NCI-H460 (cell line): ENCODE results near the gene NEK4. TPM values are rescaled to one million over a fixed set of nuclear protein-coding genes. Genes with fewer than 3 reads are reported as not detected.

Experiments used
- DNase-seq: peaks from one replicate; pipeline ENCODE4 v3.0.0-alpha.2; 2016; ENCODE audit warnings: low read depth; ENCODE audit errors: extremely low read depth
- polyA plus RNA-seq: library from polyadenylated mRNA; depleted of rRNA; stranded (reverse); fragments of >200 nt; gene quantifications from 2 replicates; pipeline ENCODE4 v1.2.3, GENCODE V29; 2014; cell fraction: nucleus; rRNA removed
- total RNA-seq: library from RNA; depleted of rRNA; stranded (reverse); fragments of >200 nt; shearing (Covaris generic); gene quantifications from 2 replicates; pipeline ENCODE4 v1.2.3, GENCODE V29; 2014; rRNA removed

Gene NEK4
- 24.2 and 26.7 TPM in 2 replicates for total RNA-seq
- 17.6 and 43.9 TPM in 2 replicates for polyA plus RNA-seq

DNA sequence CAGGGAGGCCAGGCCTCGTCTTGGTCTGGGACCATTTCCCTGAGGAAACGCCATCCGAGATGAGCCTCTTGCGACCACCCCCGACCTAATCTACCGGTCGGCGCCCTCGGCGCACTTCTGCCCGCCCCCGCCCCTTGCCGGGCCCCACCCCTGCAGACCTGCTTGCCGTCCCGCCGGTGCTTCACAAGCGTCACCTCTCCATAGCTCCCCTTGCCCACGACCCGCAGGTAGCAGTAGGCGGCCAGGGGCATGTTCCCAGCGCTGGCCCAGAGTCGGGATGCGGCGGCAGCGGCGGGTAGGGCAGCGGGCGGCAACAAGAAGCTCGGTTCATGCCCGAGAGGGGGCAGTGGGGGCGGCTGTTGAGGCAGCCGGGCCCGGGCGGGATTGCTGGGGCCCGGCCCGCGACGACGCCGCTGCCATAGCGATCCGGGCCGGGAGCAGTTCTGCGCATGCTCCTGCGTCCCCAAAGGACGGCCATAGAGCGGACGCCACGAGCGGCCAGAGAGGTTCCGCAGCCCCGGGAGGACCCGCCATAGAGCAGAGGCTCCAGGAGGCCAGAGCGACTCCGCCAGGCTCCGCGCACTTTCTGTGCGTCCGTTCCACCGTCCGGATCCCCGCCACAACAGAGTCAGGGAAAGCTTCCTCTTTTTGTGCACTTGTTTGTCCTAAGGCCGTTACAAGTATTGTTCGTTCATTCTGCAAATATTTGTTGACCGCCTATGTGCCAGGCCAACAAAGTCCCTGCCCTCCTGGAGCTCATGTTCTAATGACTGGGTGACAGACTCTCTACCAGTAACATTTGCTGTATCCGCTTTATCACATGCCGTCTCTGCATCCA lies at the start of gene NEK4:
NEK4 (minus strand) TSS at position 445 of the 838 bp plus-strand sequence; CDS start at position 251, 194 bp downstream.
- peak; percentile 85 for DNase-seq

DNA sequence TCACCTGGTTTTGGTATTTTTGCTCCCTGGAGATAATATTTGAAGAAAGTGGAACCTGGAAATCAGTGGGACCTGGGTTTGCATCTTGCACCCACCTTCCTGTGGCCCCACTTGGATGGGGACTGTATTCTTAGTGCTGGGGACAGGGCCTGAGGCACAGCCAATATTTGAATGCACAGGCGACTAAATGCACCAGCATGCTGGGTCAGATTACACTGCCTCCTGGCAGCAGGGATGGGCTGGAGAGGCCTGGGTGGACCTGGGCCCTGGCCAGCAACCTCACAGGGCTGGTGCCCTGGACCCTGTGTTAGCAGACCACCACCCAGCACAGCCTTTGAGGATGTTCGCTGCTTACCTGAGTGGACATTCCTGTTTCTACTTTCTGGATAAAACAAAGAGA lies 49.2 kb upstream of the NEK4 start:
- no peak for DNase-seq

DNA sequence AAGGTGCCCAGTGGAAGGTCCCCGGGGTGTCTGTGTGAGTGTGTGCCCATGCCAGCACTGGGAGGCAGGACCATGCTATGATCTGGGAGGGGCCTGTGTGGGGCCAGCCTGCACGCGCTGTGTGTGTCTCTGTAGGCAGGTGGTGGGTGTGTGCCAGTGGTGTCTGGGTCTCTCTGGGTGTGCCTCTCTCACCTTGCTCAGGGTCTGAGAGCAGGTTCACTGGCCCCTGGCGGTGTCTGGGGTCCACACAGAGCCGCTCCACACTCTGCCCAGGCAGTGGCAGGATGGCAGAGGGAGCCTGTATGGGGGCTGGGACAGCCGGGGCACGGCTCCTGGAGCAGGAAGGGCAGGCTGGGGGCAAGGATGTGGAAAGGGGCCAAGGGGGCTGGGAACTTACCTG lies 47.1 kb upstream of the NEK4 start:
- DNase-seq, result no peak

DNA sequence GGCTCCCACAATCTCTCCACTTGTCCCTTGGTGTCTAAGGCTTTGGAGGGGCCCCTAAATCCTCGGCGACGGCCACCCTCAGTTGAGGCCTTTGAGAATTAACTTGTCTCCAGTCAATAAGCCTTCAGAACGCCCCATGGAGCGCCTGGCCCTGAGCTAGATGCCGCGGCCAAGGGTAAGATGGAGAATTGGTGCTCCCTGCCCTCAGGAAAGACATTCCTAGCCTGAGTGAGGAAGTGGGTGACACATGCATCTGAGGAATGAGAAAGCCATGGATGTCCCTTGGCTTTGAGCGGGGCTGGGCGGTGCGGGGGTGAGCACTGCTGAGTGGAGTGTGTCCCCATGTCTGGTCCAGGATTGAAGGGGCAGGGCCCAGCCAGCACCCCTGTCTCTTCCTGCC lies 46.5 kb upstream of the NEK4 start:
- DNase-seq, result no peak

DNA sequence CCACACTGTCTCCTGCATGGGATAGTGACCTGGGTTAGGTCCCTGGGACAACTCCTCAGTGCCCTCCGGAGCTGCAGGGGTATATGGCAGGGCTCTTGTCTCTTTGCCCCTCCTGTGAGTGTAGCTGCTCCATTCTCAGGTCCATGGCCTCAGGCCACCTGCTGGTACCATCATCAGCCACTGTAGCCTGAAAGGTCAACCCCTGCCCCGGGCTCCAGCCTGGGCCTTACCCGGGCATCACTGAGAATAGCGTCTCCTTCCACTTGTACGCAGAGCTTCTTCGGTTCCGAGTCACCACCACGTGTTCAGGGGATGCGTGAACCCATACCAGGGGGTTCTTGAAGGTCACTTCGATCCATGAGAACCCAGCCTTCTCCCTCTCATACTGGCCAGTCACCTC lies 45.9 kb upstream of the NEK4 start:
- DNase-seq, result no peak

DNA sequence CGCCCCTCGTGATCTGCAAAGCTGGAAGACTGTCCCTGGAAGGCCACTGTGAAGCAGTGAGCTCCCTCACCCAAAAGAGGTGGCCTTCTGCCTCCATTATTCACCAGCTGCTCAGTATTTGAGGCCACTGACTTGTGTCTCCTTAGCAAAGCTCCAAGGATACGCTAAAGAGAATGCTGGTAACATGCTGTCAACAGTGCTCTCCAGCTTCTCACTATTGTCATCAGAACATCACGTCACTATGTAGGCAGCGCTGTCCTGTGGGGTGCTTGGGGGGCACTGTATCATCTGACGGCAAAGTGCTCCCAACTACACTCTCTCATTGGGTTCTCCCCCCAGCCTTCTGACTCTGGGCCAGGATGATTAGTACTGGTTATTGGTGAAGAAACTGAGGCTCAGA lies 45.5 kb upstream of the NEK4 start:
- DNase-seq, result no peak

DNA sequence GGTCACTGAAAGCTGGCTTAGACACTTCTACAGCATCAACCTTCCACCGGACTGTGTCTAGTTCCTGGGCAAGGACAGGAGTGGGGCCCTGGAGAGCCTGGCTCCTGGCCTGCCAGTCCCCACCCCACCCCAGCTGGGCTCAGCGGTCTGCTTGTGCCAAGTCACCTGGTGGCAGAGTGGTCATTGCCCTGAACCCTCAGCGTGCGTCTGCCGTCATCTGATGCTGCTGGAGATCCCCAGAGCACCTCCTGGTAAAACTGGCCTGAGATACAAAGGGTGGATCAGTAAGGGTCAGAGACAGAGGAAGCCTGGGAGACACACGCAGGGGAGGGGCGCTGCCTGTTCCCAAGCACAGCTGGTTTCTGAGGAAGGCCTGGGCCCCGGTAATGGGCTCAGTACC lies 43.1 kb upstream of the NEK4 start:
- DNase-seq, result no peak

DNA sequence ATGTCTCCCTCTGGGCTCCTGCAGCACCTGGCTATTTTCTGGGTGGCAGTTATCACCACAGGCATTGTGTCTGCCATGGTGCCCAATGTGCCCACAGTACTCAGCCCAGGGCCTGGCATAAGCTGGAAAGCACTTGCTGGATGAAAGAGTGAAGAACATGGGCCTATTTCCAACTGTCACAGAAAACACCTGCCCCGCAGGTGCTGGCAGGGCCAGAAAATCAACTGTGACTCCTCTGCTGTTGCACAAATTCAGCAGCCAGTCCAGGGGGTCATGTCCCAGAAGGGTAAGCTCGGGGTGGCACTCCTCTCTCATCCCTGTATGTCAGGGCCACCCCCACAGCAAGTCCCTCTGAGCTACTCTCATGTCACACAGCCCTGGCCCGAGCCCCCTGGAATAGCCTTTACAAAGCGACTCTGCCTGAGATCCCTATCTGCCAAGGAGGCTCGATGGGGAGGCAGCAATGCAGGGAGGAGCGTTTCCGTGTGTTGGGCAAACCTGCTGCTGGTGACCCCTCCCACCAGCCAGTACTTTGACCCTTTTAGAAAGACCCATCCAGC lies 40.8 kb upstream of the NEK4 start:
- DNase-seq, result no peak

DNA sequence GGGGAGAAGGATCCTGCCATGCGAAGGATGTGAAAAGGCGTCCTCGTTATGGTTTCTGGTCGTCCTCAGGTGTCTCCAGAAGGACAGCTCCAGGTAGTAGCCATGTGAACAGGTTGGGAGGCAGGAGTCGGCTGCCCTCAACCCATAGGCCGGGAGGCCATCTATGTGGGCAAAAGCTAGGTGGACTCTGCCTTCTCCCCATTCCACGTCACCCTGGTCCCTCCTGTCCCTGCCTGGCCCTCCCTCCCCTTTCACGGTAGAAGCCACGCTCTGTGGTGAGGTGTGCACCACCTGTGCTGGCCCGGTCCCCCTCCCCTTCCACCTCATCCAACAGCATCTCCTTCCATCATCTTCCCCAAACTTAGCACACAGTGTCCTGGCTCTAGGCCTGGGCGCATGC lies 40.2 kb upstream of the NEK4 start:
- DNase-seq, result no peak

DNA sequence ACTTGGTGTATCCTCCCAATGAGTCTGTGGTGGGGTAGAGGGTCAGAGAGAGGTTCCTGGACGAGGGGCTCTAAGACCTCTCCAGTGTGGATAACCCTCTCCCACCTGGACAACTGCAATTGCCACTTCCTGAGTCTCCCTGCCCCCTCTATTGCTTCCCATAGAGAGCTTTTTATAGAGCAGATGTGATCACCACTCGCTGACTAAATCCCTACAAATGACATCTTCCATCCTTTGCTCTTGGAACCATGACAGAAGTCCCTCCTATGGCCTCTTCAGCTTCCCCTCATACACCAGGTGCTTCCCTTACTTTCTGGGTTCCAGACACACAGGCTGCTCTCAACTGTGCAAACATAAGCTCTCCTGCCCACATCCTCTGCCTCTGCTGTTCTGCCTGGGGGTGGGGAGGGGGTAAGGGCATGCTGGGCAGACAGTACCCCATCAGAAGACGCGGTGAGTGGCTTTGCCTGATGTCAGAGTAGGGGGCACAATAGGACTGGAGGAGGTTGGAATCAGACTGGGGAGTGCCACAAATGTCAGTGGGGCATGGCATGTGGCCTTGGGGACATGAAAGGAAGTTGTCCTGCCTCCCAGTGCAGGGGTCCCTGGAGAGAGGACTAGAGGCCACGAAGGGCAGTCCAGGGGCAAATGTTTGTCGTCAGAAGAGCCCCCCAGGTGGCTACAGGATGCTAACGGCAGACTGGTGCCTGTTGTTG lies 39.1 kb upstream of the NEK4 start:
- no peak for DNase-seq

DNA sequence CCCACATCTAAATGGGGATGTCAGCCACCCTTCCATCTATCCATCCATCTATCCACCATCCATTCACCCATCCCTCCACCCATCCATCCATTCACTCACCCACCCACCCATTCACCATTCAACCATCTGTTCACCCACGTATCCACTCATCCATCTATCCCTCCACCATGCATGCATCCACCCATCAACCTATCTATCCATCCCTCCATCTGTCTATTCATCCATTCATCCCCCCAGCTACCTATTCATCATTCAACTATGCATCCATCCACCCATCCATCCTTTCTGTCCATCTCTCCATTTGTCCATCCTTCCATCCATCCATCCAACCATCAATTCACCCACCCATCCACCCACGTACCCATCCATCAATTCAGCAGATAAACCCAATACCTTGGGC lies 38.4 kb upstream of the NEK4 start:
- no peak for DNase-seq

DNA sequence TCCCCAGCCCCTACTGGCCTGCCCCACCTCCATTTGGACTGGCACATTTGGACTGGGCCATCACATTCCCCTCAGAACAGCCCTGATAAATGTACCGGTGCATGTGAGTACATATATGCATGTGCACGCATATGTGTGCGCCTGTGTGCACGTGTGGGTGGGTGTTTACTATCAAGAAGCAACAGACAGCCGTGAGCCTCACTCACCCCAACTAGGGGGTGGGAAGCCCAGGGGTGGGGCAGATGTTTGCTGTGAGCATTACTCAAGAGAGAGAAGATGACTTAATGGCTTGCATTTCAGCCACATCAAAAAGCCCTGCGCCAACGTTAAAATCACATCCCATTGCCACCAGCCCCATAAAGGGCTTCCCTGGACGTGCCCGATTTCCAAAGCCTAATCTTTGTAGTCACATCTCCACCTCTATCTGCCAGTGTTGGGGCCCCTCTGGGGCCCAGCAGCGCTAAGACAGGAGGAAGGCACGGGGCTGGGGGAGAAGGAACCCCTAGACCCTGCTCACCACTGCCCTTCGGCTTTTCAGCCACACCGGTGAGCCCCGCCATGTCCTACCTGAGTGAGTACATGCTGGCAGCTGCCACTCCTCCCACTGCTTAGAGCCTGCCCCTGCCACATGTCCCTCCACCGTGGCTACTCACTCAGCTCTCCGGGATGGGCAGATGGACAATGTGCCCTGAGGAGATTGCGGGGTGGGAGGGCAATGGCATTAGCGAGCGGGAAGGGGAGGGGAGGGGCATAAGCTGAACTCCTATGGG lies 34.7 kb upstream of the NEK4 start:
- DNase-seq, result no peak

DNA sequence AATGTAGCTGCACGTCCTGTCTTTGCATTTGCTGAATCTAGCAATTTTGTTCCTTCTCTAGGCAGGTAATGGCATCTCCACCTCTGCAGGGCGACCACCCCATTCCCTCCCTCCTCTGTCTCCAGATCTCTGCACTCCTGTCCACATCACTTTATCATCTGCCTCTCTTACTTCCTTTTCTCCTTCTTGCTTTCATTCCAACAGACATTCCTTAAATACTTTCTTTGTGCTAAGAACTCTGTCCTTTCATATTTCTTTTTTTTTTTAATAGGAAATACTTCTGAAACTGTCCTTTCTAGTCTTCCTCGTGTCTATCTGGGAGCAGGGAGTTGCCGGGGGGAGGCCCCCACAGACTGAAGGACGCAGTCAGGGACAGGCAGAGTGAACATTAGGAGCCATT lies 31.1 kb upstream of the NEK4 start:
- no peak for DNase-seq

DNA sequence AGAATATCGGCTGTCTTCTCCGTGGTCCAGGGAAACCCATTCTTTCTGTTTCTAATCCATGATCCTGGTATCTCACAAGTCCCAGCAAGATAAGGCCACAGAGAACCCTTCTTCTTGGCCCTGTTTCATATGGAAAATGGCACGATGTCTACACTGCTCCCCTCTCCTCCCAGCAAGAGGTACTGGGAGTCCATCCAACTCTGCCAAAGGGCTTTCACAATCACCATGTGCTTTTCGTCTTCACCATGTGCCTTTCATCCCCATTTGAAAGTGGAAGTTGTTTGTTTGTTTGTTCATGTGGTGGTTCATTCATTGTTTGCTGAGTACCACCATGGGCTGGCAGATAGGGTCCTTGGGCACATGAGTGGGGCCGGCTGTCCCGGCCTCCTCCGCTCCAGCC lies 29.3 kb upstream of the NEK4 start:
- no peak for DNase-seq

DNA sequence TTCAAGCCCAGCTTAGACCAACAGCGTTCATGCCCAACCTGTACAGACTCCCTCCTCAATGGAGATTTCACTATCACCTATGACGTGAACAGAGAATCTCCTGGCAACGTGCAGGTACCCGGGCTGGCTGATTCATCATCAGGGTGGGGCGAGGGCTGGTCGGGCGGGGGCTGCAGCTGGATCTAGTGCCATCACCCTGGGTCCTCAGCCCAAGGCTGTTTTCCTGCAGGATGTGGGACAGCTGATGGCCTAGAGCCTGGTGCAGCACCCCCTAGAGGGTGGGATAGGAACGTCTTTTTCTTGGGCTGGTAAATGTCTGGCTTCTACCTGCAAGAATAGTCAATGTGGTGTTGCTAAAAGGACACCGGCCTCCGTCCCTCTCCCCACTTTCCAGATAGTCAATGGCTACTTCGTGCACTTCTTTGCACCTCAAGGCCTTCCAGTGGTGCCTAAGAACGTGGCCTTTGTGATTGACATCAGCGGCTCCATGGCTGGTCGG lies 28.3 kb upstream of the NEK4 start:
- no peak for DNase-seq

DNA sequence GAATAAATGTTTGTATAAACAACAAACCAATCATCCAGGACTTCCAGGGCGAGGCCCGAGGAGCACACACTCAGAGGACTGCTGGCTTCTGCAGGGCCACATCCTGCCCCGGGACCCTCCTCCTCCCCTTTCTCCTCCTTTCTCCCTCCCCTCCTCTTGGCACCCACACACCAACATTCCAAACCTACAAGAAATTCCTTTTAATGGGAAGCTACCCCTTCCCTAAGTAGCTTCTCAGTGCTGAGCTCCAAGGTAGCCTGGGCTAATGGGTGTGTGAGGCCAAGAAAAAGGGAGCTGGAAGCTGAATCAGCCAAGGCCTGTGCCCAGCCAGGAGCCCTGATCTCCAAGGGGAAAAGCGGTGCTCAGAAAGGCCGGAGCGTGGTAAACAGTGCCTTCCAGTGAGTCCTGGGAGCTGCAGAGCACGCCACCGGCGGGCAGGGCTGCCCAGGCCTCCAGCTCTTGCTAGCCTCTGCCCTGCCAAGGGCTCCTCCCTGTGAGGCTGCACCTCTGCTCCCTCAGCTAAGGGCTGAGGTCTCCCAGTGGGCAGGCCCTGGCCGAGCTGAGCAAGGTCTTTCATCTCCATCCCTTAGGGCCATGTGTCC lies 27.7 kb upstream of the NEK4 start:
- no peak for DNase-seq

DNA sequence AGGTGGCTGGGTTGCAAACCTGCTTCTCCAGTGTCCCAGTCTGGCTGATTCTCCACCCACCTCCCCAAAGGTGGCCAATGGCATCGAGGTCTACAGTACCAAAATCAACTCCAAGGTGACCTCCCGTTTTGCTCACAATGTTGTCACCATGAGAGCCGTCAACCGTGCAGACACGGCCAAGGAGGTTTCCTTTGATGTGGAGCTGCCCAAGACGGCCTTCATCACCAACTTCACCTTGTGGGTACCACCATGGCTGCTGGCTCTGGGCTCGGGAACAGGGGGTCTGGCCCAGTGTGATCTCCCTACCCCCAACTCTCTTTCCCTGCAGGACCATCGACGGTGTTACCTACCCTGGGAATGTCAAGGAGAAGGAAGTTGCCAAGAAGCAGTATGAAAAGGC lies 25.7 kb upstream of the NEK4 start:
- DNase-seq, result no peak

DNA sequence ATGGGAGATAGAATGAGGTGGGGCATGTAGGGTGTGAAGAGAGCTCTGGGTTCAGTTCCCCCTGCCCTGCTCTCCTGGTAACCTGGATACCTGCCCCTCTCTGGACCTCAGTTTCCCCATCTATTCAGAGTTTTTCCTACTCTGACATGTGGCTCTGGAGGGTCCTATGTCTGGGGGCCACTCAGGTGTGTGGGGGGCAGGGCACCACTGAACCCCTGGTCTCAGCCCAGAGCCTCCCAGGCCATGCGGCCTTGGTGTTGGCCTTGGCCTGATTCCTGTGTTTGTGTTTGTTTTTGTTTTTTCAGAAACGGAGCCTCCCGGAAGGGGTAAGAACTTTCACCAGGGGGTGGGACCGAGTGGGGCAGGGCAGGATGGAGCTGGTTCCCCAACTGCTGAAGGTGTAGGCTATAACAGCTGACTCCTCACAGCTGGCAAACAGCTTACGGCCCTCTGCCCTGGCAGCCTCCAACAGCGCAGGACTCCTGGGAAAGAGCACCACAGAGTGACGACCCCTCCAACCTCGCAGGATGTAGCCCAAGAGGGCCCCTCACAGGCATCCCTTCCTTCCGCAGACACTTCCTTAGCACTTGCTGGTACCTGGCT lies 24.7 kb upstream of the NEK4 start:
- DNase-seq, result no peak

DNA sequence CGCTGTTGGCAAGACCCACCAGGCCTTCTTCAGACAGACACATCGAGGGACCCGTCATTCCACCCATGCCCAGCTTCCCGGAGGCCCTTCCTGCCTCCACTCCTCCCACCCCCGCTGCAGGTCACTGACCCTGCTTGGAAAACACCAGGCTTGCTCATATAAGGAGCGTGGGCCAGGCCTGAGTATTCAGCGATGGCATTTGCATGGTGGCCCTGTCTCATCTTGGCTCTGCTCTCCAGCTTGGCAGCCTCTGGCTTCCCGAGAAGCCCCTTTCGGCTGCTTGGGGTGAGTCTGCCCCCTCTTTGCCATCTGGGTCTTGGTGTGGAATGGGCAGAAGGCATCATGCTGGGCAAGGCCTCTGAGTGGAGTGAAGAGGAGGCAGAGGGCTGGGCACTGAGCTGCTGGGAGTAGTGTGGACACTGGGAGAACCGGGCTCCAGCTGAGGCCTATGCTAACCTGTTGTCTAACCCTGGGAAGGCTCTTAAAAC lies 23.9 kb upstream of the NEK4 start, which contains the start of gene ITIH3:
ITIH3 (plus strand) TSS at position 185 of the 488 bp plus-strand sequence; CDS start at position 193, 8 bp downstream.
- DNase-seq, result no peak
